PFSK-1 (cell line): ENCODE data around the gene CNNM3.

Experiments
- POLR2AphosphoS5 ChIP-seq: IDR thresholded peaks from 2 replicates; pipeline ENCODE4 v1.6.1; 2012; ENCODE audit warnings: low read depth, mild to moderate bottlenecking, control low read depth, low read length, moderate library complexity
- SIN3A ChIP-seq: IDR thresholded peaks from 2 replicates; pipeline ENCODE4 v1.6.1; 2012; ENCODE audit warnings: mild to moderate bottlenecking, low read length, moderate library complexity, borderline replicate concordance; ENCODE audit not compliant: insufficient read depth
- TF ChIP-seq, protein P1 (sequence below), 2 experiments: IDR thresholded peaks; 2 replicates each; pipeline versions ENCODE4 v1.6.1 to v1.8.0; 2011 to 2012; ENCODE audit warnings: low read depth in 2 of 2, low read length in 2 of 2, control low read depth in 1 of 2, inconsistent platforms in 1 of 2, mild to moderate bottlenecking in 1 of 2, moderate library complexity in 1 of 2; ENCODE audit not compliant: insufficient read depth in 1 of 2

DNA sequence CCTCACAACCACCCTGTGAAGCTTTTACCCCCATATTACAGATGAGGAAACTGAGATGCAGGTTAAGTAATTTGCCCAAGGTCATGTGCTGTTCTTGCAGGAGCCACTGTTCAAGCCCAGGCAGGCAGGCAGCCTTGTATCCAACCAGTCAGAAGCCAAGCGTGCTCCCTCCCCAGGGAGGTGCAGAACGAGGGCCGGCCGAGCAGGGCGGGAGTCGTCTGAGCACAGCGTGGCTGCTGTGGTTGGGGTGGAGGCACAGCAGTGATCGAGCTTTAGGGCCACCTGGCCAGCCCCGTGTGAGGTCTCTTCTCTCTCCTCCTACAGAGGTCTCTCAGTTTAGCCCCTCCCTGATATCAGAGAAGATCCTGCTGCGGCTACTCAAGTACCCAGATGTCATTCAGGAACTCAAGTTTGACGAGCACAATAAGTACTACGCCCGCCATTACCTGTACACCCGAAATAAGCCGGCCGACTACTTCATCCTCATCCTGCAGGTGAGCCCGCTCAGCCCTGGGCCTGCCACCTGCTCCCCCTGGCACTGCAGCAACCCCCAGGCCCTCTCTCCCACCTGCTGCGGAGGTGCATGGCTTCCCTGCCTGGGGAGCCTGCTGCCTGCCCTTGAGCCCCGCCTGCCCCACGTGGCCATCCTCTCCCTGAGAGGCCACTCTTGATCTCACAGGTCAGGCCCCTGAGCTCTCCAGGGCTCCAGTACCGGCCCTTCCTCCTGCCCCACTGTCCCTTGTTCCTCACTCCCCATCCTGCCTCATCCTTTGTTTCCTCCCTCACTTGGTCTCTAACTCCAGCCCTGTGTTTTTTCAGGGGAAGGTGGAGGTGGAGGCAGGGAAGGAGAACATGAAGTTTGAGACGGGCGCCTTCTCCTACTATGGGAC is 17.1 kb upstream of the CNNM3 start:
- TF ChIP-seq POLR2AphosphoS5 (no peak), SIN3A (no peak)
- TF ChIP-seq, protein P1, sequence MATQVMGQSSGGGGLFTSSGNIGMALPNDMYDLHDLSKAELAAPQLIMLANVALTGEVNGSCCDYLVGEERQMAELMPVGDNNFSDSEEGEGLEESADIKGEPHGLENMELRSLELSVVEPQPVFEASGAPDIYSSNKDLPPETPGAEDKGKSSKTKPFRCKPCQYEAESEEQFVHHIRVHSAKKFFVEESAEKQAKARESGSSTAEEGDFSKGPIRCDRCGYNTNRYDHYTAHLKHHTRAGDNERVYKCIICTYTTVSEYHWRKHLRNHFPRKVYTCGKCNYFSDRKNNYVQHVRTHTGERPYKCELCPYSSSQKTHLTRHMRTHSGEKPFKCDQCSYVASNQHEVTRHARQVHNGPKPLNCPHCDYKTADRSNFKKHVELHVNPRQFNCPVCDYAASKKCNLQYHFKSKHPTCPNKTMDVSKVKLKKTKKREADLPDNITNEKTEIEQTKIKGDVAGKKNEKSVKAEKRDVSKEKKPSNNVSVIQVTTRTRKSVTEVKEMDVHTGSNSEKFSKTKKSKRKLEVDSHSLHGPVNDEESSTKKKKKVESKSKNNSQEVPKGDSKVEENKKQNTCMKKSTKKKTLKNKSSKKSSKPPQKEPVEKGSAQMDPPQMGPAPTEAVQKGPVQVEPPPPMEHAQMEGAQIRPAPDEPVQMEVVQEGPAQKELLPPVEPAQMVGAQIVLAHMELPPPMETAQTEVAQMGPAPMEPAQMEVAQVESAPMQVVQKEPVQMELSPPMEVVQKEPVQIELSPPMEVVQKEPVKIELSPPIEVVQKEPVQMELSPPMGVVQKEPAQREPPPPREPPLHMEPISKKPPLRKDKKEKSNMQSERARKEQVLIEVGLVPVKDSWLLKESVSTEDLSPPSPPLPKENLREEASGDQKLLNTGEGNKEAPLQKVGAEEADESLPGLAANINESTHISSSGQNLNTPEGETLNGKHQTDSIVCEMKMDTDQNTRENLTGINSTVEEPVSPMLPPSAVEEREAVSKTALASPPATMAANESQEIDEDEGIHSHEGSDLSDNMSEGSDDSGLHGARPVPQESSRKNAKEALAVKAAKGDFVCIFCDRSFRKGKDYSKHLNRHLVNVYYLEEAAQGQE (IDR thresholded peaks at IDR 0.05; ENCODE audit: insufficient read depth in 1 of 2, low read depth in 2 of 2, low read length in 2 of 2), result no peak
